ENCODE measurements around the gene ODC1.

DNA sequence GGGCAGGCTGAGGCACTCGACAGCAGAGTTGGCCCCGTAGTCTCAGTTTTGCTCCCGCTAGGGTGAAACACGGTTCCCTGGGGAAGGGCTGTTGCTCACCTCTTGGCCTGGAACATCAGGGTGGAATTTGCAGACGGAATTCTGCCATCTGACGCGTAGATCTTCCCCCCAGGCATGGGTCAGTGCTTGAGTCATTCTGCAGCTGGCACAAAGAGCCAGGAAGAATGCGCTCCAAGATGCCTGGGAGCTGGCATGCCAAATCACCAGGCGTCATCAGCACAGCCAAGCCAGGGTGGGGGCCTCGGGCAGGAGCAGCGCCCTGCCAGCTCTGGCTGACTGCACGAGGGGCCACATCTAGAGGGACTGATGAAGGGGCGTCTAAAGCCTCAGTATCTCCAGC, 42.7 kb downstream of the ODC1 start:
- TF ChIP-seq, protein P1, sequence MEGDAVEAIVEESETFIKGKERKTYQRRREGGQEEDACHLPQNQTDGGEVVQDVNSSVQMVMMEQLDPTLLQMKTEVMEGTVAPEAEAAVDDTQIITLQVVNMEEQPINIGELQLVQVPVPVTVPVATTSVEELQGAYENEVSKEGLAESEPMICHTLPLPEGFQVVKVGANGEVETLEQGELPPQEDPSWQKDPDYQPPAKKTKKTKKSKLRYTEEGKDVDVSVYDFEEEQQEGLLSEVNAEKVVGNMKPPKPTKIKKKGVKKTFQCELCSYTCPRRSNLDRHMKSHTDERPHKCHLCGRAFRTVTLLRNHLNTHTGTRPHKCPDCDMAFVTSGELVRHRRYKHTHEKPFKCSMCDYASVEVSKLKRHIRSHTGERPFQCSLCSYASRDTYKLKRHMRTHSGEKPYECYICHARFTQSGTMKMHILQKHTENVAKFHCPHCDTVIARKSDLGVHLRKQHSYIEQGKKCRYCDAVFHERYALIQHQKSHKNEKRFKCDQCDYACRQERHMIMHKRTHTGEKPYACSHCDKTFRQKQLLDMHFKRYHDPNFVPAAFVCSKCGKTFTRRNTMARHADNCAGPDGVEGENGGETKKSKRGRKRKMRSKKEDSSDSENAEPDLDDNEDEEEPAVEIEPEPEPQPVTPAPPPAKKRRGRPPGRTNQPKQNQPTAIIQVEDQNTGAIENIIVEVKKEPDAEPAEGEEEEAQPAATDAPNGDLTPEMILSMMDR (IDR thresholded peaks at IDR 0.05), result no peak
- TF ChIP-seq POLR2A (IDR thresholded peaks at IDR 0.05; ENCODE audit: low read depth), result no peak

Data from esophagus muscularis mucosa (tissue), 3 donors.